ENCODE data around the gene SLC7A11.

SLC7A11 gene

GRCh38 chr4:138256608-138257007 lies 14.5 kb upstream of the SLC7A11 start:
- Histone ChIP-seq H3K27me3 (replicated peaks; ENCODE audit: insufficient read depth, low read length) (no peaks in the 10 kb centered on the region), H3K4me1 (ENCODE audit: low read length) (0 out of 2 replicates have a peak, but pooled peaks cover 6% of the 10 kb centered on the region), H3K79me2 (ENCODE audit: low read length) (no peaks in the 10 kb centered on the region), H3K9me2 (replicated peaks; ENCODE audit: insufficient read depth, low read length) (no peaks in the 10 kb centered on the region), H3K27ac (ENCODE audit: low read length) (no peak overlapping the region), H3K9me3 (replicated peaks; ENCODE audit: insufficient read depth, low read length) (no peaks in the 10 kb centered on the region), H3K4me3 (ENCODE audit: low read length) (no peak overlapping the region), H2AFZ (ENCODE audit: low read length) (no peak overlapping the region), H3K36me3 (replicated peaks; ENCODE audit: insufficient read depth, low read length) (no peaks in the 10 kb centered on the region), H3K9ac (ENCODE audit: low read length) (no peak overlapping the region), H3K4me2 (ENCODE audit: low read depth, low read length) (no peak overlapping the region), H3F3A (ENCODE audit: insufficient read depth, low read length) (no peaks in the 10 kb centered on the region), H4K20me1 (ENCODE audit: insufficient read depth, low read length) (no peaks in the 10 kb centered on the region)
- no peak for DNase-seq
- TF ChIP-seq CTCF (IDR thresholded peaks at IDR 0.05; ENCODE audit: low read length) (no peak), EZH2 (optimal IDR thresholded peaks at IDR 0.05; ENCODE audit: low read depth, low read length) (no peak), EZH2phosphoT487 (IDR thresholded peaks at IDR 0.05; ENCODE audit: low read length) (no peak)

GRCh38 chr4:138255917-138256597 lies 13.9 kb upstream of the SLC7A11 start:
- H4K20me1 ChIP-seq (ENCODE audit: insufficient read depth, low read length) = no peaks in the 10 kb centered on the region
- H3K36me3 ChIP-seq (replicated peaks; ENCODE audit: insufficient read depth, low read length) = no peaks in the 10 kb centered on the region
- no peaks in the 10 kb centered on the region for H3K9me3 ChIP-seq (replicated peaks; ENCODE audit: insufficient read depth, low read length)
- H3F3A ChIP-seq (ENCODE audit: insufficient read depth, low read length) = no peaks in the 10 kb centered on the region
- H3K4me3 ChIP-seq (ENCODE audit: low read length) = no peak overlapping the region
- no peak overlapping the region for H3K9ac ChIP-seq (ENCODE audit: low read length)
- no peaks in the 10 kb centered on the region for H3K9me2 ChIP-seq (replicated peaks; ENCODE audit: insufficient read depth, low read length)
- no peaks in the 10 kb centered on the region for H3K27me3 ChIP-seq (replicated peaks; ENCODE audit: insufficient read depth, low read length)
- H2AFZ ChIP-seq (ENCODE audit: low read length) = no peak overlapping the region
- no peak overlapping the region for H3K4me2 ChIP-seq (ENCODE audit: low read depth, low read length)
- no peak for DNase-seq
- TF ChIP-seq EZH2phosphoT487 (IDR thresholded peaks at IDR 0.05; ENCODE audit: low read length) (no peak), EZH2 (optimal IDR thresholded peaks at IDR 0.05; ENCODE audit: low read depth, low read length) (no peak), CTCF (IDR thresholded peaks at IDR 0.05; ENCODE audit: low read length) (no peak)
- no peaks in the 10 kb centered on the region for H3K79me2 ChIP-seq (ENCODE audit: low read length)
- no peak overlapping the region for H3K27ac ChIP-seq (ENCODE audit: low read length)
- H3K4me1 ChIP-seq (ENCODE audit: low read length) = 0 out of 2 replicates have a peak, but pooled peaks cover 6% of the 10 kb centered on the region

DNA sequence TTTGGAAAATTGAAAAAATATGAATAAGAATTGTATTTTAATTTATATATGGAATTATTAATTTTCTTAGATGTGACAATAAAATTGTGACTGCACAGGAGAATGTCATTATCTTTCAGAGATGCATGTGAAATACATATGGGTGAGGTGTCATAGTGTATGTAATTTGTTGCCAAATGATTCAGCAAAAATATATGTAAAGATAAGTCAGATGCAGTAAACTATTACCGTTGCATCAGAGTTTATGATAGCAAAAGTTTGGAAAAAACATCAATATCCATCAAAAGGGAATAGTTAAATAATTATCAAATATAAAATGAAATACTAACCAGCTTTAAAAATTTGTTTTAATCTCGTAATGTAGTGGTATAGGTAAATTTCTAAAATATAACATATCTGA lies 10.4 kb upstream of the SLC7A11 start:
- Histone ChIP-seq H3K4me2 (ENCODE audit: low read depth, low read length) (no peak overlapping the region), H3K4me3 (ENCODE audit: low read length) (no peak overlapping the region), H3K36me3 (replicated peaks; ENCODE audit: insufficient read depth, low read length) (no peaks in the 10 kb centered on the region), H3K9me2 (replicated peaks; ENCODE audit: insufficient read depth, low read length) (no peaks in the 10 kb centered on the region), H3F3A (ENCODE audit: insufficient read depth, low read length) (no peaks in the 10 kb centered on the region), H3K9me3 (replicated peaks; ENCODE audit: insufficient read depth, low read length) (no peaks in the 10 kb centered on the region), H3K27me3 (replicated peaks; ENCODE audit: insufficient read depth, low read length) (no peaks in the 10 kb centered on the region), H3K4me1 (ENCODE audit: low read length) (0 out of 2 replicates have a peak, but pooled peaks cover 6% of the 10 kb centered on the region), H3K27ac (ENCODE audit: low read length) (no peak overlapping the region), H3K9ac (ENCODE audit: low read length) (no peak overlapping the region), H4K20me1 (ENCODE audit: insufficient read depth, low read length) (no peaks in the 10 kb centered on the region), H2AFZ (ENCODE audit: low read length) (no peak overlapping the region), H3K79me2 (ENCODE audit: low read length) (no peaks in the 10 kb centered on the region)
- DNase-seq = no peak
- no peak for TF ChIP-seq EZH2 (optimal IDR thresholded peaks at IDR 0.05; ENCODE audit: low read depth, low read length)

- H3K4me3 ChIP-seq (ENCODE audit: low read length) = no peak overlapping the region
- H3K9me2 ChIP-seq (replicated peaks; ENCODE audit: insufficient read depth, low read length) = no peaks in the 10 kb centered on the region
- H3F3A ChIP-seq (ENCODE audit: insufficient read depth, low read length) = no peaks in the 10 kb centered on the region
- no peak overlapping the region for H3K9ac ChIP-seq (ENCODE audit: low read length)
- no peaks in the 10 kb centered on the region for H3K36me3 ChIP-seq (replicated peaks; ENCODE audit: insufficient read depth, low read length)
- H3K4me2 ChIP-seq (ENCODE audit: low read depth, low read length) = no peak overlapping the region
- no peaks in the 10 kb centered on the region for H4K20me1 ChIP-seq (ENCODE audit: insufficient read depth, low read length)
- no peaks in the 10 kb centered on the region for H3K27me3 ChIP-seq (replicated peaks; ENCODE audit: insufficient read depth, low read length)
- H3K27ac ChIP-seq (ENCODE audit: low read length) = no peak overlapping the region
- no peaks in the 10 kb centered on the region for H3K79me2 ChIP-seq (ENCODE audit: low read length)
- TF ChIP-seq EZH2phosphoT487 (IDR thresholded peaks at IDR 0.05; ENCODE audit: low read length) (no peak), EZH2 (optimal IDR thresholded peaks at IDR 0.05; ENCODE audit: low read depth, low read length) (no peak), CTCF (IDR thresholded peaks at IDR 0.05; ENCODE audit: low read length) (no peak)
- no peak overlapping the region for H2AFZ ChIP-seq (ENCODE audit: low read length)
- H3K4me1 ChIP-seq (ENCODE audit: low read length) = 0 out of 2 replicates have a peak, but pooled peaks cover 6% of the 10 kb centered on the region
- DNase-seq = no peak
- no peaks in the 10 kb centered on the region for H3K9me3 ChIP-seq (replicated peaks; ENCODE audit: insufficient read depth, low read length)
Observed at GRCh38 chr4:138251938-138252337, 9.8 kb upstream of the SLC7A11 start.

All from MM.1S (cell line).